C4-2B (cell line): Measurements from ENCODE around the gene DPEP1.

ENCODE experiments used
- H3K27ac ChIP-seq: fragments of 450-650 bp; 2 replicates; pipeline ENCODE4 v1.5.1; 2017
- CTCF ChIP-seq: fragments of 450-650 bp; conservative IDR thresholded peaks from 2 replicates; pipeline ENCODE4 v1.5.1; 2017; ENCODE audit warnings: mild to moderate bottlenecking
- ZFX ChIP-seq: fragments of 450-650 bp; IDR thresholded peaks from 2 replicates; pipeline ENCODE4 v1.6.1; 2017

DPEP1 gene

GRCh38 chr16:89576153-89577054 lies 37.0 kb upstream of the DPEP1 start:
- TF ChIP-seq CTCF (no peak), ZFX (0 out of 2 replicates have a peak, but pooled peaks have one; percentile 18)
- H3K27ac ChIP-seq = peak overlapping the region; percentile 99

GRCh38 chr16:89577055-89577759 lies 36.2 kb upstream of the DPEP1 start:
- peak overlapping the region; percentile 99 for H3K27ac ChIP-seq

GRCh38 chr16:89579351-89579750 lies 34.1 kb upstream of the DPEP1 start:
- no peak overlapping the region for H3K27ac ChIP-seq

More at GRCh38 chr16:89577055-89577759, 36.2 kb upstream of the DPEP1 start:
- TF ChIP-seq CTCF (no peak), ZFX (no peak)

GRCh38 chr16:89581045-89581695 lies 32.3 kb upstream of the DPEP1 start:
- TF ChIP-seq CTCF = no peak
- TF ChIP-seq ZFX = no peak
- peak overlapping the region; percentile 97 for H3K27ac ChIP-seq

More at GRCh38 chr16:89579351-89579750, 34.1 kb upstream of the DPEP1 start:
- no peak for TF ChIP-seq CTCF
- no peak for TF ChIP-seq ZFX

GRCh38 chr16:89581861-89582563 lies 31.4 kb upstream of the DPEP1 start:
- TF ChIP-seq ZFX (no peak), CTCF (no peak)
- peak overlapping the region; percentile 97 for H3K27ac ChIP-seq

- TF ChIP-seq ZFX (no peak), CTCF (no peak)
- H3K27ac ChIP-seq = peak overlapping the region; percentile 97
Observed at GRCh38 chr16:89582614-89583196, 30.7 kb upstream of the DPEP1 start.
